Stimulated activated CD4-positive, alpha-beta T cell treated with anti-CD3 and anti-CD28 coated beads, Interleukin-1b, Interleukin-23, amount 100 ng/mL, for 4 hours (primary cell): Measurements from ENCODE around the gene TMEM138.

Experiments
- DNase-seq, 2 donors: peaks; one replicate each; pipeline ENCODE4 v3.0.0-alpha.2; 2020; ENCODE audit warnings: low read depth in 2 of 2

Gene TMEM138

DNA sequence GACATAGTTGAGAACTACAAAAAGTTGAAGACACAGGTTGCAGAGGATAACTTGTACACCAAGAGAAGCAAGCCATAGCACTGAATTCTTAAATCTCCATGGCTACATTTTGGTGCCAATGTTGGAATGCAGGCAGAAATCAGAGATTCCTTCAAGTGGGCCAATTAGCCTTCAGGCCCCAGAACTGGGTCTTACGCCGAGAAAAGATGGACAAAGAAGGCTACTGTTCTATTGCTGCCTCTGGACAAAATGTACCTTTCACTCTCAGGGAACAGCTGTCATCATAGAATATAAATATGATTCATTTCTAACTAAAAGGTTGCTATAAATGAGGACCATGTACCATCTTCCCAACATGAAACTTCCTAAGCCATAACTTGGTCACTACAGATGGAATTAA is 43.9 kb downstream of the TMEM138 start:
- no peak for DNase-seq

DNA sequence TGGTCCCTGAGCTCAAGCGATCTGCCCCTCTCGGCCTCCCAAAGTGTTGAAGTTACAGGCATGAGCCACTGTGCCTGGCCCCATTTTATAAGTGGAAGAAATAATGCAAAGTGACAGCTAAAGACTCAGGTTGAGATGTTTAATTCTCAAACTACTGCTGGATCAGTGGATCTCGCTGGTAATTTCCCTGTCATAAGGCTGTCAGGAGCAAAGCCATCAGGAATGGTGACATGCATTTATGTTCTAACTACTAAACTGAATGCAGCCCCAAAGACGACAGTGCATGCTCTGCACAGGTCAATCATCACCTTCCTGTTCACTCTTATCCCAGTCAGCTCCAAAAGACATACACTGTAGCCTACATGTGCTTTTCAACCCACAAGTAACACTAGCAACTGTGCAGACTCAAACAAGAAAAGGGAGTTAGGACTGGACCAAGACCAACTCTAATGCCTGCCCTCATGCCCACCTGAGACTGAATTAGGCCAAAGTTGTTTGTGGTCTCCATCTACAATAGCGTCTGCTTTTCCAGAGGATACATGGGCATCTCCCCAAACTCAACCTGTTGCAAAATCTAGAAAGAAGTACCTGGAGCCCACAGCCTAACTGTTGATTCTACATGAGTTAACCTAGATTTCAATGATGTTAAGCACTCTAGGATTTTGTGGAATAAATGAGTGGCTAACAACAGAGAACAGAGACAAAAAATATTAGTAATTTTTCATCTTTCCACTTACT is 45.0 kb downstream of the TMEM138 start:
- DNase-seq: no peak

DNA sequence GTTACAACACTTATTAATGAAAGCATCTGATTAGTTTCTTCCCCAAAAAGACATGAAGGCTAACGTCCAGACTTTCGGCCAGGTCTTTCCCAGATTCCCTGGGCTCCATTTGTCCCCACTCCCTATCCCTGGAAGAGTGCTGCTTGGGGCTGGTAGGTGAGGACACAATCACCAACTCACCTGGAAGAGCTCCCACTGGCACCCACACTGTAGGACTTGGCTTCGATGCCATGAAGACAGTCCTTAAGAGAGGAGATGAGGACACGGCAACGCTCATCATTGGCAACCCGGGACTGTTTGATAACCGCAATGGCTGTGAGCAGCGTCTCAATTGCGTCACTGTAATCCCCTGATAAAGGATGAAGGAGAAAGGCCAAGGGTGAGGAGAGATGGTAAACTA is 49.4 kb downstream of the TMEM138 start:
- no peak for DNase-seq

DNA sequence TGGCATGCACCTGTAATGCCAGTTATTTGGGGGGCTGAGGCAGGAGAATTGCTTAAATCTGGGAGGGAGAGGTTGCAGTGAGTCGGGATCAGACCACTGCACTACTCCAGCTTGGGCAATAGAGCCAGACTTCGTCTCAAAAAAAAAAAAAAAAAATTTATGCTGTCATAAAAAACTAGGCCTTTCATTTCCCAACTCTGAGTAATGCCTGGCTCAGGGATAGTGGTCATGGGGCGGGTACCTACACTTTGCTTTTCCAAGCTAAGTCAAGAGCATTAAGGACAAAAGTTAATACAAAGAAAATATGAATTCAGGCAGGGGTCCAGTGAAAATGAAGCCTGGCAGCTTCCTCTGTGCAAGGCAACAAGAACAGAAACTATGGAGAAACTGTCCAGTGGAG is 51.3 kb downstream of the TMEM138 start:
- no peak for DNase-seq

DNA sequence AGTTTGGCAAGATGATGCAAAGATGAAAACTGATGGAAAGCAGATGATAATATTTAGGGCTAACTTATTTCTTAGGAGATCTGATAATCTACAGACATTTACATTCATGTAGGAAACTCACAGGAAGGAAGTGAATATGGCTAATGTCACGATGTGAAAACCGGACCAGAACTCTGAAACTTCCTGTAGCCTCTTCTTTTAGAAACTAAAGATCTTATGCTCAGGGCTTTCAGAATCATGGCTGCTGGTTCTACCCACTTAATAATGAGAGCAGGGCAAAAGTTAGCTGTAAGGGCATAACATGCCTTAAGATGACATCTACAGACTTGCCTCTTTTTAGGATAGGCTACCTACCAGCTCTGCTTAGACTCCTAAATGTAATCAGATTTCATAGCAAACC is 52.4 kb downstream of the TMEM138 start:
- DNase-seq: no peak

DNA sequence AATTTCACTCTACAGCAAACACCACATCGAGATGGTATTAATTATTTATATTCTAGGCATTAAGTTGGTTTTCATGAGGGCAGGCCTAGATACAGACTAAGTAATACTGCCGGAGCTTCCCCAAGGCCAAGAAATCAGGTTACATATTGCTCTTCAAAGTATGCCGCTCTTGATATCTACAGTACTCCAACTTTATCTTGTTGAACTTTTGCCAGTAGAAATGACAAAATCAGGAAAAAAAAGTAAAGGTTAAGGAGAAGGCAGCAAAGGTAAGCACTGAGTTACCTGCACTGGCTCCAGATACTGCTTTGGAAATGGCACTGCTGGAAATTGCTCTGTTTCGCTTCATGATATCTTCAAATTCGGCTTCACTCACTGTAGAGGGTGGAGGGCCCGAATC is 53.2 kb downstream of the TMEM138 start:
- no peak for DNase-seq

DNA sequence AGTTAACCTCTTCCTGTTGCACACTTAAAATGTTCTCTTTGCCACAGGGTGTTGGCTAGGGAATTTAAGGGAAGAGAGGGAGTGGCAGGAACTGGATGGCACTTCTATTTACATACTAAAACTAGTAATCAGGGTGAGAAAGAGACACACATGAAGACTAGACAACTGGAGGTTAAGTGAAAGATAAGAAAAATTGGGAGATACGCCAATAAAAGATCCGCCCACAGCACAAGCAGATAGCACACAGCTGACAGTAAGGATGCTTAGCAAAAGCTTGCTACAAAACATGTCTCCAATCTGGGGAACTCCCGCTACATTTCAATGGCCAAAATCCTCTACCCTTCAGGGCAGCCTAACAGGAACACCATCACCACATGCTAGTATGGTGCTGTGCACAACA is 54.8 kb downstream of the TMEM138 start:
- DNase-seq: no peak

DNA sequence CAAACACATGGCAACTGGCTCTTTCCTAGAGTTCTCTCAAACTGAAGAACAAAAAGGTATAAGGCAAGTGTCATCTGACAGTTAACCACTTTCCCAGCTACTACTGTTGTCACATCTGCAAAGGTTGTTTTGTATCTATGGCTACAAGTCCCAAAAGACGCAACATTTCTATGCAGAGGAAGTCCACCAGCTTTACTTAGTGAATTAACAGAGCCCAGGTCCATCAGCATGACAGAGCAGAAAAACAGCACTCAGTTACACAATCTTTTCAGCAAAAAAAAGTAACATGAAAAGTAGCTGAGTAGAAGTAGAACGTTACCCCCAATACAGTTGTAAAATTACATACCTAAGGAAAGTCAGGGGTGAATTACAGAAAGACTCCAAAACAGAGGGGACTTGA is 55.5 kb downstream of the TMEM138 start:
- DNase-seq: no peak

DNA sequence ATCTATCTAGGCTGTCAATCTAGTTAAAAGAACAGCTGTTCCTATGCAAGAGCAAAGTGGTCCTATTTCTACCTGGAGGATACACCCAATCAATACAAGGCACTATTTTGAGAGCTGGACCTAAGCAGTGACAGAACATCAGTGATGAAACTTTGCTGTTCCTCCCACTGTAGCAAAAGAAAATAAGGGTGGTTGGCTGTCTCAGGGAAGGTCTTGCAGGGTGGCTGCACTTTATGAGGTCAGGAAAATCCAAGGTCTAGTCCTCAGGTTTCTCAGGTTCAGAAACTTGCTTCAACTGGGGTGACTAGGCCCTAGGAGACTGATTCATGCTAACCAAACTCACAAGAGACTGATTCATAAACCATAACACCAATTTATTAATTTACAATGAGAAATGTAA is 56.0 kb downstream of the TMEM138 start:
- DNase-seq: no peak
